ENCODE data around the gene HES3.

GRCh38 chr1:6260433-6260934 is 16.5 kb downstream of the HES3 start:
- TF ChIP-seq CTCF (IDR thresholded peaks at IDR 0.05) (no peak), POLR2A (IDR thresholded peaks at IDR 0.05) (no peak)

Data from body of pancreas (tissue), 4 donors.